ENCODE measurements around the gene PRR18. TPM values are rescaled to one million over a fixed set of nuclear protein-coding genes. Genes with fewer than 3 reads are reported as not detected.
A peak's percentile ranks its signal among the peaks of the same experiment; 100 is the strongest.

Gene PRR18
- total and polyA plus RNA-seq, 9 of the 15 experiments (the other 6 are each of a cell fraction or from before 2014, with no cell fraction given), result not detected

- TF ChIP-seq ZFP36 (IDR thresholded peaks at IDR 0.05; ENCODE audit: low read depth, low read length, partially characterized antibody), result no peak
- TF ChIP-seq ZNF184 (CRISPR knock-in tag; IDR thresholded peaks at IDR 0.05), result no peak
- TF ChIP-seq RREB1 (CRISPR knock-in tag; IDR thresholded peaks at IDR 0.05), result no peak
- no peak for TF ChIP-seq NONO (IDR thresholded peaks at IDR 0.05; ENCODE audit: low read depth in 2 of 2, low read length in 1 of 2)
- TF ChIP-seq NCOA6 (IDR thresholded peaks at IDR 0.05), result no peak
- TF ChIP-seq ZNF766 (CRISPR knock-in tag; conservative IDR thresholded peaks at IDR 0.05), result peak; percentile 35; the same call in 1 of the 2 replicates
- no peak for TF ChIP-seq MEIS2 (IDR thresholded peaks at IDR 0.05; ENCODE audit: partially characterized antibody)
- TF ChIP-seq SFPQ (IDR thresholded peaks at IDR 0.05; ENCODE audit: low read depth, low read length), result no peak
- TF ChIP-seq KAT7 (CRISPR knock-in tag; IDR thresholded peaks at IDR 0.05; ENCODE audit: borderline replicate concordance), result peak; percentile 65; the same call in 1 of the 2 replicates
- TF ChIP-seq JUN (IDR thresholded peaks at IDR 0.05; ENCODE audit: borderline replicate concordance, low read depth, low read length), result no peak
- TF ChIP-seq JUN (CRISPR knock-in tag; IDR thresholded peaks at IDR 0.05; ENCODE audit: borderline replicate concordance), result no peak
- TF ChIP-seq, protein P1, sequence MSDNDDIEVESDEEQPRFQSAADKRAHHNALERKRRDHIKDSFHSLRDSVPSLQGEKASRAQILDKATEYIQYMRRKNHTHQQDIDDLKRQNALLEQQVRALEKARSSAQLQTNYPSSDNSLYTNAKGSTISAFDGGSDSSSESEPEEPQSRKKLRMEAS (CRISPR knock-in tag; IDR thresholded peaks at IDR 0.05), result no peak
- TF ChIP-seq ATF3 (IDR thresholded peaks at IDR 0.05), result no peak
- no peak for TF ChIP-seq ATF3 (CRISPR knock-in tag; conservative IDR thresholded peaks at IDR 0.05)
- no peak for TF ChIP-seq ZNF778 (CRISPR knock-in tag; IDR thresholded peaks at IDR 0.05)
- TF ChIP-seq, protein P2, sequence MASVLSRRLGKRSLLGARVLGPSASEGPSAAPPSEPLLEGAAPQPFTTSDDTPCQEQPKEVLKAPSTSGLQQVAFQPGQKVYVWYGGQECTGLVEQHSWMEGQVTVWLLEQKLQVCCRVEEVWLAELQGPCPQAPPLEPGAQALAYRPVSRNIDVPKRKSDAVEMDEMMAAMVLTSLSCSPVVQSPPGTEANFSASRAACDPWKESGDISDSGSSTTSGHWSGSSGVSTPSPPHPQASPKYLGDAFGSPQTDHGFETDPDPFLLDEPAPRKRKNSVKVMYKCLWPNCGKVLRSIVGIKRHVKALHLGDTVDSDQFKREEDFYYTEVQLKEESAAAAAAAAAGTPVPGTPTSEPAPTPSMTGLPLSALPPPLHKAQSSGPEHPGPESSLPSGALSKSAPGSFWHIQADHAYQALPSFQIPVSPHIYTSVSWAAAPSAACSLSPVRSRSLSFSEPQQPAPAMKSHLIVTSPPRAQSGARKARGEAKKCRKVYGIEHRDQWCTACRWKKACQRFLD (CRISPR knock-in tag; IDR thresholded peaks at IDR 0.05), result no peak
- TF ChIP-seq THRAP3 (IDR thresholded peaks at IDR 0.05; ENCODE audit: borderline replicate concordance), result no peak
- 0 out of 4 replicates have a peak, but pooled peaks of 1 of the 2 experiments have one; percentile 26 for TF ChIP-seq FOXA3 (CRISPR knock-in tag; conservative IDR thresholded peaks at IDR 0.05 in 1 of 2, IDR thresholded peaks at IDR 0.05 in 1 of 2)
Measured at GRCh38 chr6:166343150-166343487, 34.9 kb upstream of the PRR18 start (continued).

Data from K562 (cell line).